Astrocyte (in vitro differentiated cells and primary cell): ENCODE data around the gene PCDHA13.

Experiments
- CTCF ChIP-seq: IDR thresholded peaks from 2 replicates; pipeline ENCODE4 v1.5.1; 2011; ENCODE audit warnings: low read depth, mild to moderate bottlenecking, inconsistent platforms, low read length, moderate library complexity; ENCODE audit not compliant: insufficient read depth
- EZH2 ChIP-seq: IDR thresholded peaks from 2 replicates; pipeline ENCODE4 v1.6.1; 2012; ENCODE audit warnings: mild to moderate bottlenecking, low read length, inconsistent platforms; ENCODE audit not compliant: insufficient read depth

GRCh38 chr5:140883373-140883772 lies 1.4 kb downstream of the PCDHA13 start:
- TF ChIP-seq CTCF: no peak
- TF ChIP-seq EZH2: no peak
